GM12878 (cell line): ENCODE results near the gene VARS1. TPM values are rescaled to one million over a fixed set of nuclear protein-coding genes. Genes with fewer than 3 reads are reported as not detected.

Experiments used
- ATAC-seq: fragments of 200-7000 bp; cut with Tn5 transposase; 3 replicates; pipeline ENCODE4 v1.9.1; 2020; ENCODE audit warnings: mild to moderate bottlenecking, moderate library complexity
- BruUV-seq: library from RNA; stranded (reverse); fragments of 400-500 nt; replicated peaks from 2 replicates; lab custom pipeline; 2021; lab: Mats Ljungman, UMichigan
- CTCF ChIA-PET: fragments of 300-600 bp; sonication (Branson Sonifier 250); formaldehyde crosslinking; extraction: SDS; loops from one replicate; lab custom pipeline; 2021; ENCODE audit warnings: inconsistent platforms; lab: Yijun Ruan, JAX
- POLR2A ChIA-PET: fragments of 350-600 bp; formaldehyde crosslinking; extraction: SDS; loops from one replicate; lab custom pipeline; 2021; ENCODE audit warnings: inconsistent platforms; lab: Charles Lee
- RAD21 ChIA-PET: fragments of 300-600 bp; sonication (Branson Sonifier 250); formaldehyde crosslinking; loops from one replicate; lab custom pipeline; 2023; ENCODE audit warnings: antibody characterized with exemption; ENCODE audit not compliant: unreplicated experiment; lab: Charles Lee
- SMC1A ChIA-PET: fragments of 300-600 bp; sonication (Branson Sonifier 250); formaldehyde crosslinking; loops from one replicate; lab custom pipeline; 2023; ENCODE audit not compliant: unreplicated experiment, uncharacterized antibody; lab: Charles Lee
- DNase-seq: peaks from one replicate; pipeline ENCODE4 v3.0.0-alpha.2; 2011; ENCODE audit warnings: low read depth, low spot score
- FAIRE-seq: peaks from 3 replicates; lab custom pipeline; 2011; peaks lifted over from hg19 to GRCh38; lab: Jason Lieb, UNC
- H2AFZ ChIP-seq: 2 replicates; pipeline ENCODE4 v1.6.0; 2011; ENCODE audit warnings: low read depth, low read length, control low read depth; ENCODE audit not compliant: control insufficient read depth
- H3K27ac ChIP-seq: 2 replicates; pipeline ENCODE4 v1.5.1; 2011; ENCODE audit warnings: control low read depth; ENCODE audit not compliant: control insufficient read depth, insufficient read depth
- H3K27me3 ChIP-seq, 2 experiments: replicated peaks in 1 of 2; 2 replicates each; pipeline versions ENCODE4 v1.6.0 to v1.6.1; 2011; ENCODE audit warnings: low read length in 1 of 2; ENCODE audit not compliant: control insufficient read depth in 2 of 2, insufficient read depth in 2 of 2
- H3K36me3 ChIP-seq, 2 experiments: 2 replicates each; pipeline ENCODE4 v1.5.1; 2011; ENCODE audit warnings: low read length in 1 of 2; ENCODE audit not compliant: control insufficient read depth in 2 of 2, insufficient read depth in 2 of 2
- H3K4me1 ChIP-seq: 2 replicates; pipeline ENCODE4 v1.6.1; 2011; ENCODE audit warnings: mild to moderate bottlenecking, low read length, moderate library complexity, mixed read lengths; ENCODE audit not compliant: control insufficient read depth, insufficient read depth
- H3K4me2 ChIP-seq: 2 replicates; pipeline ENCODE4 v1.6.0; 2011; ENCODE audit warnings: control low read depth; ENCODE audit not compliant: control insufficient read depth, insufficient read depth
- H3K4me3 ChIP-seq: fragments of 200-600 bp; sonication (generic); 2 replicates; pipeline ENCODE4 v1.5.1; 2016
- H3K79me2 ChIP-seq: 2 replicates; pipeline ENCODE4 v1.6.0; 2011; ENCODE audit warnings: low read length; ENCODE audit not compliant: control insufficient read depth, insufficient read depth
- H3K9ac ChIP-seq: 2 replicates; pipeline ENCODE4 v1.8.0; 2011; ENCODE audit warnings: low read length, control low read depth, mixed read lengths; ENCODE audit not compliant: control insufficient read depth, insufficient read depth
- H3K9me3 ChIP-seq: replicated peaks from 3 replicates; pipeline ENCODE4 v1.5.1; 2011; ENCODE audit warnings: mild to moderate bottlenecking, low read length; ENCODE audit not compliant: control insufficient read depth, insufficient read depth
- H4K20me1 ChIP-seq: 2 replicates; pipeline ENCODE4 v1.6.0; 2011; ENCODE audit not compliant: control insufficient read depth, insufficient read depth
- POLR2A ChIP-seq: IDR thresholded peaks from 2 replicates; pipeline ENCODE4 v1.6.1; 2011; ENCODE audit warnings: low read depth, mild to moderate bottlenecking, low read length
- whole genome bisulfite sequencing: methylation state at CpG from one replicate; pipeline ENCODE4 v1.1.6; 2016; ENCODE audit warnings: low lambda C conversion rate; ENCODE audit not compliant: insufficient replicate concordance, insufficient coverage; ENCODE audit errors: missing lambda C conversion rate; 5-methylcytosine and 5-hydroxymethylcytosine counted together
- in situ Hi-C: fragments of 300-500 bp; cut with MboI; formaldehyde crosslinking; loops from 9 replicates; pipeline ENCODE4 v1.14.3; 2018; ENCODE audit warnings: mixed read lengths
- intact Hi-C: fragments of 100-400 bp; cut with micrococcal nuclease; formaldehyde crosslinking; loops from one replicate; pipeline ENCODE4 v1.14.2; 2022; ENCODE audit not compliant: unreplicated experiment
- polyA plus RNA-seq, 11 experiments: library from polyadenylated mRNA; depleted of rRNA in 4 of 11; unstranded in 6 of 11; stranded (reverse) in 5 of 11; fragments of >200 nt; fragmentation: Nextera tagmentation in 4 of 11; fragmentation: Illumina TruSeq in 1 of 11; extraction: Ambion mirVana in 4 of 11; extraction: Trizol in 1 of 11; gene quantifications; 1 replicate in 1 of 11; 2 replicates in 10 of 11; pipeline versions ENCODE4 v1.2.1 to v1.2.3, GENCODE V29; 2011 to 2016; ENCODE audit warnings: inconsistent platforms in 2 of 11, missing spikeins in 2 of 11, low read depth in 1 of 11
- total RNA-seq, 4 experiments: library from RNA; depleted of rRNA in 3 of 4; stranded (reverse); fragments of >200 nt in 3 of 4; fragmentation: Illumina TruSeq in 1 of 4; extraction: Trizol in 1 of 4; gene quantifications; 2 replicates each; pipeline versions ENCODE4 v1.2.1 to v1.2.3, GENCODE V29; 2013 to 2021
- TF ChIP-seq, protein P1 (sequence below): IDR thresholded peaks from 2 replicates; pipeline ENCODE4 v1.6.1; 2012; ENCODE audit warnings: low read depth, low read length, improper control_type of control experiment

VARS1 gene
- total and polyA plus RNA-seq, 10 of the 15 experiments (the other 5 are each of a cell fraction or from before 2014, with no cell fraction given) = 1.2 to 243 (median 80.7) TPM

GRCh38 chr6:31778999-31779885 lies 16.3 kb downstream of the VARS1 start:
- H3K9me3 ChIP-seq = no peaks in the 10 kb centered on the region
- ChIA-PET POLR2A (interaction anchor here (0.5 to 3.2 kb wide), 3 partner anchors 35 to 51 kb away, joined by 4 to 12 read pairs (median 4); partner anchors contain the start of genes HSPA1A and HSPA1L), SMC1A (interaction anchor here (1.1 to 1.4 kb wide), 2 partner anchors 26 to 42 kb away, joined by 4 read pairs; no protein-coding TSS in a partner anchor), CTCF (interaction anchor here (0.7 to 4.1 kb wide), 4 partner anchors 11 to 44 kb away, joined by 3 to 12 read pairs (median 6); partner anchors contain the start of gene VARS1), RAD21 (interaction anchor here (0.6 to 1.3 kb wide), 2 partner anchors 83 to 131 kb away, joined by 3 to 4 read pairs; partner anchors contain the start of gene NEU1)
- in situ Hi-C loops = no loop called here
- ATAC-seq (no peak), FAIRE-seq (no peak), DNase-seq (no peak)
- TF ChIP-seq, protein P1, sequence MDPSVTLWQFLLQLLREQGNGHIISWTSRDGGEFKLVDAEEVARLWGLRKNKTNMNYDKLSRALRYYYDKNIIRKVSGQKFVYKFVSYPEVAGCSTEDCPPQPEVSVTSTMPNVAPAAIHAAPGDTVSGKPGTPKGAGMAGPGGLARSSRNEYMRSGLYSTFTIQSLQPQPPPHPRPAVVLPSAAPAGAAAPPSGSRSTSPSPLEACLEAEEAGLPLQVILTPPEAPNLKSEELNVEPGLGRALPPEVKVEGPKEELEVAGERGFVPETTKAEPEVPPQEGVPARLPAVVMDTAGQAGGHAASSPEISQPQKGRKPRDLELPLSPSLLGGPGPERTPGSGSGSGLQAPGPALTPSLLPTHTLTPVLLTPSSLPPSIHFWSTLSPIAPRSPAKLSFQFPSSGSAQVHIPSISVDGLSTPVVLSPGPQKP = no peak
- TF ChIP-seq POLR2A = peak; percentile 41; the same call in 1 of the 2 replicates
- H4K20me1 ChIP-seq = no peaks in the 10 kb centered on the region
- H3K9ac ChIP-seq = no peak overlapping the region
- H3K4me2 ChIP-seq = no peak overlapping the region
- H3K36me3 ChIP-seq = peaks cover 0 to 39% of the 10 kb centered on the region in 2 experiments; a peak in 3 of 4 replicates
- peaks cover 18% of the 10 kb centered on the region for H3K4me1 ChIP-seq
- H2AFZ ChIP-seq = no peak overlapping the region
- H3K4me3 ChIP-seq = no peak overlapping the region
- intact Hi-C loops = loop anchor here (10.0 kb wide), 1 partner anchor 46 kb away; the partner anchor contains the start of gene HSPA1B
- no TSS peak for BruUV-seq
- no peak overlapping the region for H3K27ac ChIP-seq
- WGBS = 96% methylated on average over 35 of the region's 43 CpGs
- H3K27me3 ChIP-seq = no peaks in the 10 kb centered on the region
- H3K79me2 ChIP-seq = no peaks in the 10 kb centered on the region
